RCC 7860 (cell line): ENCODE measurements around the gene RMND5A.

Experiments
- DNase-seq: peaks from one replicate; pipeline ENCODE4 v3.0.0-alpha.2; 2015; ENCODE audit warnings: low spot score
- FAIRE-seq: peaks from 2 replicates; lab custom pipeline; 2012; peaks lifted over from hg19 to GRCh38; lab: Jason Lieb, UNC

RMND5A gene, protein sequence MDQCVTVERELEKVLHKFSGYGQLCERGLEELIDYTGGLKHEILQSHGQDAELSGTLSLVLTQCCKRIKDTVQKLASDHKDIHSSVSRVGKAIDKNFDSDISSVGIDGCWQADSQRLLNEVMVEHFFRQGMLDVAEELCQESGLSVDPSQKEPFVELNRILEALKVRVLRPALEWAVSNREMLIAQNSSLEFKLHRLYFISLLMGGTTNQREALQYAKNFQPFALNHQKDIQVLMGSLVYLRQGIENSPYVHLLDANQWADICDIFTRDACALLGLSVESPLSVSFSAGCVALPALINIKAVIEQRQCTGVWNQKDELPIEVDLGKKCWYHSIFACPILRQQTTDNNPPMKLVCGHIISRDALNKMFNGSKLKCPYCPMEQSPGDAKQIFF

DNA sequence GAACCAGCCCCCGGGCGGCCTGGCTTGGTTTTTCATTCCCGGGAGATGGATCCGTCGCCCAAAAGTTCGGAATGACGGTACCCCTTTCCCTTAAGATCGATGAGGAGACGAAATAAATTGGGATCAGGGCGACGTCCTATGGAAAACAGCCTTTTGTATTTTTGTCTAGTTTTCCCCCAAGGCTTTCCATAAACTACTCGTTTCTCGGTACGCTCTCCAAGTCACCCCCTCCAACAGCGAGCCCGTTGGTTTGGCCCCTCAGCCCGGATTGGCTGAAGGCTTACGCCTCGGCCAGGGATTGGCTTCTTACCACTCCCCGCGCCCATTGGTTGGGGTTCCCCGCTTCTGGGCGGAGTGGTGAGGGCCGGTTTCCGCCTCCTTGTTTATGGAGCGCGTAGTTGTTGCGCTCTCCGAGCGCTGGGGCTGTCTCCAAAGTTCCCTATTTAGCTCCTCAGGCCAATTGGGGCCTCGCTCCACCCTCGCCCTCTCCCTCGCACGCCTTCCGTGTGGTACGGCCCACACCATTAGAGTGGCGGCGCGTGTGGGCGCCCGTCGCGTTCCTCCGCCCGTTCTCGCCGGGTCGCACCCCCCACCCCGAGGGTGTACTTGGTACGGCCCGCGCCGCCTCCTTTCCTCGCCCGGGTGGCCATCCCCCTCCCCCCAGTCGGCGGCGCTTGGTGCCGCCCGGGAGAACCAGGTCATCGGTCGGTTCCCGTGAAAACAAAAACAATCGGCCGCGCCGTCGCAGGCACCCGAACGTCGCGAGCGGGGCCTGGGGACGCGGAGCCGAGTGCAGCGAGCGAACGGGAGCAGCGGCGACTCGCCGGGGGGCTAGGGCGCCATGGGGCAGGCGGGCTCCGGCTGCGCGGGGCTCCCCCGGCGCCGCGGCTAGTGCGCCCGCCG lies at the start of gene RMND5A:
Gene RMND5A (plus strand): TSS at position 655 of the 903 bp plus-strand sequence. CDS start 377 bp downstream, outside the sequence.
- FAIRE-seq (peak; percentile 91), DNase-seq (peak; percentile 71)

DNA sequence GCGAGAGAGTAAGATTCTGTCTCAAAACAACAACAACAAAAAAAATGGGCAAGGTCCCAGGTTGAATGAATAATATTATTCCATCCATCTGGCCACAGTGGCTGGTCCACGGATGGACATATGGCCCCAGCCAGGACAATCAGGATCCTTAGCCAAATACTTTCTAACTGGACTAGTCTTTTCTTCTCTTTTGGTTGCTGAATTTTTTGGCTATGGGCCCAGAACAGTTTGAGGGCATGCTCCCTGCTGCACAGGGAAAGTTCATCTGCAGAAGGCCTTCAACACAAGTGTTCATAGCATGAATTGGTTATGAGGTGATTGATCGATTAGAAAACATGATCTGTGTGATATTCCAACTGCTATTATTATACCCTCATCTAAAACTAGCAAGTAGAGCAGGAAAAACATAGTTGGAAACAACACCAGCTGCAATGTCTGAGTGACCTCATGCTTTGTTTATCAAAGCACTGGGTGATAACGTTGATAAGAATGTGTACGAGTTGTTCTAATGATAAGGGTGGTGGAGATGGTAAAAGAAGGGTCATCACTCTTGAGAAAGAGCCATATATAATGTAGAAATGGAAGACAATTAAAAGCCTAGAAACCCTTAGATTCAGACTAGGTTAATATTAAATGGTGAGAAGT lies 48.6 kb upstream of the RMND5A start:
- DNase-seq, result no peak
- FAIRE-seq, result no peak

DNA sequence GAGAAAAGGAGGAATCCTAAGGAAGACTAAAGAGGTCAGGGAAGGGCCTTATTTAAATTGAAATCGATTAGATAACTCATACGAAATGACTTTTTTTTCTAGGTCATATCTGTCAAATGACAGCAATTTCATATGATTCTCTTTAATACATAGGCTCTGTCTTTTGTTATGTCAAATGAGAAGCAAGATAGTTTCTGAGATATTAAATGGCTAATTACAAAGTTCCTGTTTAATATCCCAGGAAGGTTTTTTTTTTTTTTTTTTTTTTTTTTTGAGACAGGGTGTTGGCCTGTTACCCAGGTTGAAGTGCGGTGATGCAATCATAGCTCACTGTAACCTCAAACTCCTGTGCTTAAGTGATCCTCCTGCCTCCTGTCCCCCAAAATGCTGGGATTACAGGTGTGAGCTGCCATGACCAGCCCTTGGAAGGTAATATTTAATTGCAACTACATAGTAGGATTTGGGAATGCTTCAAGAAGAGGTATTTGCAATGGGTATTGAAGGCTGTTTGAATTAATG lies 48.0 kb upstream of the RMND5A start:
- DNase-seq (no peak), FAIRE-seq (no peak)

DNA sequence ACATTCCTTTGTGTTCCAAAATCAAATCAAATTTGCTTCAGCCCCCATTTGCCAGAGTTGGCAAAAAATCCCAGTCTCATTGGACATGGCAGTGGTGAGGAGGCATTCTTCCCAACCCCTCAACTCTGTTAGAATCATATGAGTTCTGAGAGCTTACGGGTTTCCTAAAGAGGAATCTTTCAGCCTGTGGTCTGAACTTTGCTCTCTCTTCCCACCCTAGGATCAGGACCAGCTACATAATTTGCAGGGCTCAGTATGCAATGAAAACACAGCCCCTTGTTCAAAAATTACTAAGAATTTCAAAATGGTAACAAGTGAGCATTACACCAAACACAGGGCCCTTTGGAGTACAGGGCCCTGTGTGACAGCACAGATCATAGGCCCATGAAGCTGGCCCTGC lies 47.1 kb upstream of the RMND5A start:
- FAIRE-seq (no peak), DNase-seq (no peak)

DNA sequence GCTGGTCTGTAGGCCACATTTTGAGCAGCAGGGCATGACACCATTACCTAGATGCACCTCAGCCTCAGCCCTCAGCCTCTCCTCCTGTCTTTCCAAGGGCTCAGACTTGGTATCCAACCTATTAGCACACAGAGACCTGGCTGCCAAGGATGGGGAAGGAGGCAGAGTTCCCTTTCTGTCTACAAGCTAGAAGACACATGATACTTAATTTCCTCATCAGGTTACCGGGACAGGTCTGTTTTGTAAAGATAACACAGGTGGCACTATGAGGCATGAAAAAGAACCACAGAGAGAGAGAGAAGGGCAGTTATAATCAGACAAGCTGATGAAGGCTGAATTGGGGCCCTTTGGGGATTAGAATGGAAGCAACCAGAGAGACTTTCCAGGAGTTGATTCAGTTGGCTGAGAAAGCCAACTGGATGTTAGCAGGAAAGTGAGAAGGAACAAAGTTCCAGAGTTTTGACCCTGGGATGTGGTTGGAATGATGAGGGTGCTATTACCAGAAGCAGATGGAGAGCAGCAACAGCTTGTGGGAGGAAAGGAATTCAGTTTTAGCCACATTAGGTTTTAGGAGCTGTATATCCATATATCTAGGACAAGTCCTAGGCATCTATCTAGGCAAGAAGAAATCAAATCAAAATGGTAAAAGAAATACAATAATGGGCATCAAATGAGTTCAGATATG lies 46.0 kb upstream of the RMND5A start:
- no peak for DNase-seq
- no peak for FAIRE-seq

DNA sequence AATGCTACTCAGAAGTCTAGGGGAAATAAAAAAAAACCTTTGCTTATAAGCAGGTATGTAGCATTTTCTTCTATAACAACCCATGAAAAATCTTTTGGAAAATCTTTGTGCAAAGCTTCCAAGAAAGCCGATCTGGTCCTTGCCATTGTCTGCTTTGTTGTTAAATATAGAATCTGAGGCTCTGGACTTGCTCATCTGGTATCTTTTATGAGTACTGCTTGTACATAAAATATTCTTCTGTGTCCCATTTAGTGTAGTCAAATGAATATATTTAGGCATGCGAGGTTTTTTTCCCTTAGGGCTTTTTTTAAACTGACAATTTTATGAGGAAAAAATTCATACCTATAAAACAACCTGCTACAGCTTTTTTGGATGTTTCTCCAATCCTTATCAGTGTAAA lies 45.0 kb upstream of the RMND5A start:
- no peak for FAIRE-seq
- no peak for DNase-seq

DNA sequence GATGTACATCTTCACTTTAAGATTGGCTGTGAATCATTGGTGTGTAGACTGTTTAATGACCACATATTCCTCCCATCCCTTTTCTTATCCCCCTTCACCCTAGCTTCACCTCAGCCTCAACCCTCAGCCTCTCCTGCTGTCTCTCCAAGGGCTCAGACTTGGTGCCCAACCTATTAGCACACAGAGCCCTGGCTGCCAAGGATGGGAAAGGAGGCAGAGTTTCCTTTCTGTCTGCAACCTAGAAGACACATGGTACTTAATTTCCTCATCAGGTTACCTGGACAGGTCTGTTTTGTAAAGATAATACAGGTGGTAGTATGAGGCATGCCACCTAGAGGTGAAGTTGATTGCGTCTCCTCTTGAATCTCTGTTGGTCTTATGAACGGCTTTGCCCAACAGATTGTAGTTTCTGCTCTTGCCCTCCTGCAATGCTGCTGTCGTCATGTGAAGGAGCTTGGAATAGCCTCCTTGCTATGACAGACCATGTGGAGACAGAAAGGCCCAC lies 44.5 kb upstream of the RMND5A start:
- DNase-seq (no peak), FAIRE-seq (no peak)

DNA sequence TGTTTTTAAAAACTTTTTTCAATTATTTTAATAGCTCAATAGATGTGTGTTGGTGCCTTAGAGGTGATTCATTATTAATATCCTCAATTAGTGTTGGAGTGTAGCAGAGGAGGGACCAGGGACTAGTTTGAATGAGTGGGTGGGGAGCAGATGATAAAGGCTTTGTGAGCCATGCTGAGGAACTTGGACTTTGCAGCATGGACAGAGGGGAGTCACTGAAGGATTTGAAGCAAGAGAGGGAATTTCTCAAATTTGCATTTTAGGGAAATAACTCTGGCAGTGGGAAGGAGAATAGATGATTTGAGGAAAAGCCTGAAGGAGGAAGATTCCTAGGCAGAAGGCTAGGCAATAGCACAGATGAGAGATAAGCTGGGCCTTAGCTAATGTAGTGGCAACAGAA lies 42.3 kb upstream of the RMND5A start:
- no peak for DNase-seq
- FAIRE-seq, result no peak

DNA sequence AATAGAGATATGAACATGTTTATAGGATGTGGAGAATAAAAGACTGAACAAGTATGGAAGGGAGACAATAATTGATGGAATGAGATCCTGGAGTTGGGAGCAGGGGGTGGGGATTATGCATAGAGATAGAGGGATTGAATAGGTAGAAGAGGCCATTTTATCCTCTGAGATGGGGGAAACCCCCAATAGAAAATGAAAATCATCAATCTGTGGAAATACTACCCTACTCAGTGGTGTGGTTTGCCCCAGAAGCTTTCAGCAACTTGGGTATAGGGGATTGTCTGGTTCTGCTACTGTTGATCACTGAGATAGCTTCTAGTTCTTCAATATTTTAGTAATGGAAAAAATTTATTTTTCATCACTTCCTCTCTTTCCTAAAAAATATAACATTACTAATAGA lies 41.1 kb upstream of the RMND5A start:
- no peak for DNase-seq
- no peak for FAIRE-seq

DNA sequence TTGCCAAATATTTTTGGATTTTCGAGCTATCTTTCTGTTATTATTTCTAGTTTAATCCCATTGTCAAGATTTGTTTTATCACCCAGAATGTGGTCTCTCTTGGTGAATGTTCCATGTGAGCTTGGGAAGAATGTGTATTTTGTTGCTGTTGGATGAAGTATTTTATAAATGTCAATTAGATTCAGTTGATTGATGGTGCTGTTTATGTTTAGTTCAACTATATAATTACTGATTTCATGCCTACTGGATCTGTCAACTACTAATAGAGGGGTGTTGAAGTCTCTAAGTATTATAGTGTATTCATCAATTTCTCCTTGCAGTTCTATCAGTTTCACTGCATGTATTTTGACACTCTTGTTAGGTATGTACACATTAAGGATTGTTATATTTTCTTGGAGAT lies 34.7 kb upstream of the RMND5A start:
- FAIRE-seq (no peak), DNase-seq (no peak)

DNA sequence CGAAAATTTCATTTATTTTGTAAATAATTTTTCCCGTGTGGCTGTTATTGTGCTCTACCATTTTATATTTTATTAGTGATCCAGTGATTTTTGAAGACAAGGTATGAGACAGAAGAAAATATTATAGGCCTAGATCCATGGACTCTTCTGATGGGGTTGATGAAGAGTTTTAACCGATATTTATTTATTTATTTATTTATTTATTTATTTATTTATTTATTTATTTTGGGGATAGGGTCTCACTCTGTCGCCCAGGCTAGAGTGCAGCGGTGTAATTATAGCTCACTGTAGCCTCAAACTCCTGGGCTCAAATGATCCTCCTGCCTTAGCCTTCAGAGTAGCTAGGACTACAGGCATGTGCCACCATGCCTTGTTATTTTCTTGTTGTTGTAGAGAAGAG lies 33.6 kb upstream of the RMND5A start:
- no peak for FAIRE-seq
- no peak for DNase-seq

DNA sequence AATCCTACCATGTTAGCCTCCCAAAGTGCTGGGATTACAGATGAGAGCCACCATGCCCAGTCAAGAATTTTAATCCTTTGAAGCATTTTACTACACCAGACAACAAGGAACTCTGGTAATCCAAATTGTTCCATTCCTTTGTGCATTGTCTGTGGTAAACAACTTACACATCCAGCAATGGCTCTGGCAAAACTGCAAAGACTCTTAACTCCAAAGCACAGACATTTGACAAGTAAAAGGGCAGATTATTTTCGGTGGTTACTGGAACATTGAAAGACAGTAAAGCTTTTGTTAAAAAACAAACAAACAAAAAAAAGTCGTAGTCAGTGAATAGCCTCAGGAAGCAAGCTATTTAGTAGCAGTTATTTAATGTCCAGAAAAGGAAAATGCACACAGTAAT lies 33.2 kb upstream of the RMND5A start:
- no peak for FAIRE-seq
- no peak for DNase-seq

DNA sequence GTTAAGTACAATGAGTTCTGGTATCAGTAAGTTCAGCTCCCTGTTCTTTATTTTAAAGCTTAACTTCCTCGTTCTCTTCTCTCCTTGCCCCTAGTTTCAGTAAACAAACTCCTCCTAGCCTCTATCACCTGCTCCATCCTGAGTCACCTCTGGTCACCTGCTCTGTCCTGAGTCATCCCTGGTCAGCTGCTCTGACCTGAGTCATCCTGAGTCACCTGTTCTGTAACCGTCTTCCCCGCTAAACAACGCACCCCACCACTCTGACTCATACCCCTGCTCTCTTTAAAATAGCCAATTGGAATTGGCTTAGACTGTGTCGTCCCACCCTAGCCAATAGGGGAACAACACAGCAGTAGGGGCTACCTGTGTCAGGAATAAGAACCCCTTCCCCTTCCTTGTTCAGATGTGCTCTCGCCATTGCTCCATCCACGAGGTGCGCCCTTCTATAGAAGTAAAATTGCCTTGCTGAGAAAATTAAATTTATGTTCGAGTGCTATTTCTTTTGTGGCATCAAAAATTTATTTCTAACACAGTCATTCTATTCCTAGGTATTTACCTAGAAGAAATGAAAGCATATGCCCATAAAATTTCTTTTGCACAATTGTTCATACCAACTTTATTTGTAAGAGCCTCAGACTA lies 24.9 kb upstream of the RMND5A start:
- FAIRE-seq, result peak; percentile 55
- peak; percentile 85 for DNase-seq

DNA sequence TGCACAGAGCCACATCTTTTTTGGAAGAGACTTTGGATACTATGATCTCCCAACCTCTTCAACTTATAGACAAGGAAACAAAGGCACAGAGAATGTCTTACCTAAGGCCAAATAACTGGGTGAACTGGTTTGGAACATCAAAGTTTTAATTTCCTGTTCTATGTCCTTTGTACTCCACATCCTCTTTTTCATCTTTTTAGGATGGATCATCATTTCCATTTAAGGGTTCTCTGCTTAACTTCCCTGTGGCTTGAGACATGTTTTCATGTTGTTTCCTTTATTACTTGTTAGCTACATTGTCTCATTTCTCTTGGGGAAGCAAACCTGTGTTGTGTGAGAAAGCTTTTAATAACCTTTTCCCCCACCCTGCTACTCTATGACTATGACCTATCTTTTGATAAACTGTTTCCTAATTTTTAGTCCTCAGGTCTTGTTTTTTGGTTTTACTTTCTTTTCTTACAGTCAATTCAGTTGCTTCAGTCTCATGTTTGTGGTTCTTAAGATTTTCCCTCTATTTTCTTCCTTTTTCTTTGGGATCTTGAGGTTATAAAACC lies 22.5 kb upstream of the RMND5A start:
- no peak for FAIRE-seq

DNA sequence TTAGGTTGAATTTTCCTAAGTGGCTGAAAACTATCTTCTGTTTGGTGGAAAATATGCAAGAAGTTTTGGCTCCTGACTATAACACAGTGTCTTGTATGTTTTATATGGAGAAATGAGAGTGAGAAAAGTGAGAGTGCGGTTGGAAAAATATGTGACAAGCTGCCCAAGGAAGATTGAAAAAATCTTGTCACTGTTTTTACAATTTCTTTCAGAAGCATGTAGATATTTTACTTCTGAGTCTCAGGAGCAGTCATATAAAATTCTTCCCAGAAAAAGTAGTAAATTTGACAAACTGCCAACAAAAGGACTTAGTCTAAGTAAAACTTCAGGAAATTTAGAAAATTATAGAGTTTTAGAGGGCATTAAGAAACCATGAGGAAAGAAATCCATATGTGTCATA lies 19.4 kb upstream of the RMND5A start:
- FAIRE-seq (no peak), DNase-seq (no peak)

More for the DNA sequence above, 22.5 kb upstream of the RMND5A start:
- no peak for DNase-seq

DNA sequence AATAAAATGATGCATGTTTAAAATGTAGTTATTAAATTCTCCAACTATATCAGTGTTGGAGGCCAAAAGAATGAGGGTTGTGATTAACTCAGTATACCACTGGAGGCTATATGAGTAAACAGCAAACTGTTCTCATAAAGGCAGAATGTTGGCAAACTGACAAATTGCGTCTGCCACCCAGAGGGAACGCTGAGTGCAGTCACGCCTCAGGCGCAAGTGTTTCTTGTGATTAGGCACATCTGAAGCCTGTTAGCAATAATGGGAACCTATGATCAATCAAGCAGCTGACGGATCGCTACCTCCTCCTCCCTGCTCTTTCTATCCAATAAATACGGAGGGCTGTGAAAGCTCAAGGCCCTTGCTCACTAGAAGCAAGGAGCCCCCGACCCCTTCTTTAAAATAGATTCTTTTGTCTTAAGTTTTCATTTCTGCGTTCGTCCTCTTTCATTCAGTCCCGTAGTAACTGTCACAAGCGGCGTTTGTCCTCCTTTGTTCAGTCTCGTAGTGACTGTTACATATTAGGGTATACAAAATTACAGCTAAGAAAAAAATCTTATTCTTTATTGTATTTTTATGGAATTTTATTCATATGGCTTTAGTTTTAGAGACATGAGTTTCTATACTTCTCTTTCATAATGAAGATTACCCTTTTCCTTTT lies 16.3 kb upstream of the RMND5A start:
- FAIRE-seq (no peak), DNase-seq (no peak)

DNA sequence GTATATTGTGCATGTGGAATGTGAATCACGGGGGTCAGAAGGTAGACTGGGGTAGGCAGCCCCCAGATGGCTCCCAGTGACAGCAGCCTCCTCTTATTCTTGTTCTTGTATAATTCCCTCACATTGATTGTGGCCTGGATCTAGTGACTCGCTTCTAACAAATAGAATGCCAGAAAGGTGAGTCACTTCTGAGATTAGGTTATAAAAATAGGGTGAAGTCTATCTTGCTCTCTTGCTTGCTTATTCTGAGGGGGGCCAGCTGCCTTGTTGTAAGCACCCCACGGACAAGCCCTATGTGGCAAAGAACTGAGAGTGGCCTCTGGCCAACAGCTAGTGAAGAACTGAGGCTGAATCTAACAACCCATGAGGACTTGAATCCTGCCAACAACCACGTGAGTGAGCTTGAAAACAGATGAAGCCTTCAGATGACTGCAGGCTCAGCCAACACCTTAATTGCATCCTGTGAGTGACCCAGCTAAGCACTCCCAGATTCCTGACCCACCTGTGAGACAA lies 15.6 kb upstream of the RMND5A start:
- DNase-seq (peak; percentile 75), FAIRE-seq (peak; percentile 10)

DNA sequence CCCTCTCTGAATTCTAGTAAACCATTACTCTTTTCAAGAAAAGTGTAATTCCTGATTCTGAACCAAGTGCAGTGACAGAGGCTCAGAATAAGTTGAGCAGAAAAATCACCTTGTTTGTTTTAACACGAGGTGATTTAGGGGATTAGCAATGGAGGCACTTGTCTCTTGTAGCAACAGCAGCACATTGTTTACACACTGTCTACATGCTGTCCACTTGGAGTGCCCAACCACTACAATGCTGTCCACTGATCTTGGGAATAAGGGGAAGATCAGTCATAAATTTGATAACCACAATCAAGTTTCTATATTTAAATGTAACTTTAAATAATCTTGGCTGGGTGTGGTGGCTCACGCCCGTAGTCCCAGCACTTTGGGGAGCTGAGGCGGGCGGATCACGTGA lies 13.9 kb upstream of the RMND5A start:
- no peak for DNase-seq

DNA sequence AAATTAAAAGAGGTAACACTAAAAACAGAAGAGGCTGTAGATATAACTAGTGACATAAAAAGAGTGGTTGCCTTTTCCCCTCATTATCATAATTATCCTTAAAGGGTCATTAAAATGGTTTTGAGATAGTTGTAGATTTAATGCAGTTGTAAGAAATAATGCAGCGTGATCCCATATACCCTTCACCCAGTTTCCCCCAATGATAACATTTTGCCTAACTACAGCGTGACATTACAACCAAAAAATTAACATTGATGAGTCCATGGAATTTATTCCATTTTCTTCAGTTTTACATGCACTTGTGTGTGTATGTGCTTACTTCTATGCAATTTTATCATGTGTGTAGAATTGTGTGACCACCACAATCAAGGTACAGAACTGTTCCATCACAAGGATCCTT lies 13.2 kb upstream of the RMND5A start:
- DNase-seq (no peak), FAIRE-seq (no peak)

More for the DNA sequence above, 13.9 kb upstream of the RMND5A start:
- no peak for FAIRE-seq
